Chondrocyte (in vitro differentiated cells): ENCODE data around the gene SLC6A8. TPM values are rescaled to one million over a fixed set of nuclear protein-coding genes. Genes with fewer than 3 reads are reported as not detected.

Experiments used
- DNase-seq: peaks from one replicate; pipeline ENCODE4 v3.0.0; 2021; ENCODE audit warnings: mixed read lengths, low spot score
- H3K27ac Mint-ChIP-seq: one replicate; pipeline ENCODE4 v1.8.0; 2021; ENCODE audit warnings: mild to moderate bottlenecking, moderate library complexity, mixed read lengths; ENCODE audit not compliant: unreplicated experiment
- H3K27me3 Mint-ChIP-seq: 2 replicates; pipeline ENCODE4 v1.8.0; 2021; ENCODE audit warnings: low read depth, mixed read lengths
- H3K36me3 Mint-ChIP-seq: 2 replicates; pipeline ENCODE4 v1.8.0; 2021; ENCODE audit warnings: low read depth, mixed read lengths
- H3K4me1 Mint-ChIP-seq: 2 replicates; pipeline ENCODE4 v1.8.0; 2021; ENCODE audit warnings: low read depth, mild to moderate bottlenecking, mixed read lengths
- H3K4me3 Mint-ChIP-seq: one replicate; pipeline ENCODE4 v1.8.0; 2021; ENCODE audit warnings: mild to moderate bottlenecking, moderate library complexity, mixed read lengths; ENCODE audit not compliant: unreplicated experiment
- H3K9me3 Mint-ChIP-seq: 2 replicates; pipeline ENCODE4 v1.8.0; 2021; ENCODE audit warnings: low read depth, mixed read lengths
- total RNA-seq: library from RNA; stranded (reverse); gene quantifications from 3 replicates; pipeline ENCODE4 v1.2.1, GENCODE V29; 2021
- TF ChIP-seq, protein P1 (sequence below): fragments of 200-600 bp; sonication (generic); IDR thresholded peaks from 2 replicates; pipeline ENCODE4 v1.5.0; 2021; ENCODE audit warnings: antibody characterized with exemption, mild to moderate bottlenecking, moderate library complexity

Gene SLC6A8
- total RNA-seq, 1 donor from 2014 or later, result 70.6 TPM

GRCh38 chrX:153657161-153657560 lies 30.6 kb upstream of the SLC6A8 start:
- Mint-ChIP-seq H3K27ac (no peak overlapping the region), H3K9me3 (peaks cover 19% of the 10 kb centered on the region), H3K36me3 (peaks cover 6% of the 10 kb centered on the region), H3K4me1 (no peaks in the 10 kb centered on the region), H3K27me3 (peaks cover 9% of the 10 kb centered on the region), H3K4me3 (no peak overlapping the region)
- TF ChIP-seq, protein P1, sequence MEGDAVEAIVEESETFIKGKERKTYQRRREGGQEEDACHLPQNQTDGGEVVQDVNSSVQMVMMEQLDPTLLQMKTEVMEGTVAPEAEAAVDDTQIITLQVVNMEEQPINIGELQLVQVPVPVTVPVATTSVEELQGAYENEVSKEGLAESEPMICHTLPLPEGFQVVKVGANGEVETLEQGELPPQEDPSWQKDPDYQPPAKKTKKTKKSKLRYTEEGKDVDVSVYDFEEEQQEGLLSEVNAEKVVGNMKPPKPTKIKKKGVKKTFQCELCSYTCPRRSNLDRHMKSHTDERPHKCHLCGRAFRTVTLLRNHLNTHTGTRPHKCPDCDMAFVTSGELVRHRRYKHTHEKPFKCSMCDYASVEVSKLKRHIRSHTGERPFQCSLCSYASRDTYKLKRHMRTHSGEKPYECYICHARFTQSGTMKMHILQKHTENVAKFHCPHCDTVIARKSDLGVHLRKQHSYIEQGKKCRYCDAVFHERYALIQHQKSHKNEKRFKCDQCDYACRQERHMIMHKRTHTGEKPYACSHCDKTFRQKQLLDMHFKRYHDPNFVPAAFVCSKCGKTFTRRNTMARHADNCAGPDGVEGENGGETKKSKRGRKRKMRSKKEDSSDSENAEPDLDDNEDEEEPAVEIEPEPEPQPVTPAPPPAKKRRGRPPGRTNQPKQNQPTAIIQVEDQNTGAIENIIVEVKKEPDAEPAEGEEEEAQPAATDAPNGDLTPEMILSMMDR, result no peak
- DNase-seq, result peak; percentile 53

DNA sequence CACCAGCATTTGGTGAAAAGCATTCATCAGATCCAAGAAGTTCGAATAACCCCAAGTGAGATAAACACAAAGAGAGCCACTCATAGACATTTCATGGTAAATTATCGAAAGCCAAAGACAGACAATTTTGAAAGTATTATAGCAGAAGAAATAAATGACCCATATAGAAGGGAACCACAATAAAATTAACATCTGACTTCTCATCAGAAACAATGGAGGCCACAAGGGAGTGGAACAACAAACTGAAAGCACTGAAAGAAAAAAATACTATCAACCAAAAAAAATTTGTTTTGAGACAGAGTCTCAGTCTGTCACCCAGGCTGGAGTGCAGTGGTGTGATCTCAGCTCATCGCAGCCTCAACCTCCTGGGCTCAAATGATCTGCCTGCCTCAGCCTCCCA lies 28.5 kb upstream of the SLC6A8 start:
- H3K9me3 Mint-ChIP-seq, result peaks cover 11% of the 10 kb centered on the region
- no peak overlapping the region for H3K4me3 Mint-ChIP-seq
- no peak for DNase-seq
- H3K27me3 Mint-ChIP-seq, result peaks cover 15% of the 10 kb centered on the region
- TF ChIP-seq, protein P1, result no peak
- H3K36me3 Mint-ChIP-seq, result peaks cover 3% of the 10 kb centered on the region
- no peak overlapping the region for H3K27ac Mint-ChIP-seq
- H3K4me1 Mint-ChIP-seq, result no peaks in the 10 kb centered on the region

DNA sequence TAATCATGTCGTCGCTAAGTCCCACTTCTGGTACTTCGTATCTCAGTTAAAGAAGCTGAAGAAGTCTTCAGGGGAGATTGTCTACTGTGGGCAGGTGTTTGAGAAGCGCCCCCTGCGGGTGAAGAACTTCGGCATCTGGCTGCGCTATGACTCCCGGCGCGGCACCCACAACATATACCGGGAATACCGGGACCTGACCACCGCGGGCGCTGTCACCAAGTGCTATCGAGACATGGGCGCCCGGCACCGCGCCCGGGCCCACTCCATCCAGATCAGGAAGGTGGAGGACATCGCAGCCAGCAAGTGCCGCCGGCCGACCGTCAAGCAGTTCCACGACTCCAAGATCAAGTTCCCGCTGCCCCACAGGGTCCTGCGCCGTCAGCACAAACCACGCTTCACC lies 25.5 kb upstream of the SLC6A8 start:
- peaks cover 16% of the 10 kb centered on the region for H3K9me3 Mint-ChIP-seq
- H3K4me1 Mint-ChIP-seq, result no peaks in the 10 kb centered on the region
- H3K27ac Mint-ChIP-seq, result no peak overlapping the region
- TF ChIP-seq, protein P1, result peak; percentile 74
- peaks cover 3% of the 10 kb centered on the region for H3K36me3 Mint-ChIP-seq
- peaks cover 19% of the 10 kb centered on the region for H3K27me3 Mint-ChIP-seq
- peak overlapping the region; percentile 45 for H3K4me3 Mint-ChIP-seq
- peak; percentile 82 for DNase-seq

DNA sequence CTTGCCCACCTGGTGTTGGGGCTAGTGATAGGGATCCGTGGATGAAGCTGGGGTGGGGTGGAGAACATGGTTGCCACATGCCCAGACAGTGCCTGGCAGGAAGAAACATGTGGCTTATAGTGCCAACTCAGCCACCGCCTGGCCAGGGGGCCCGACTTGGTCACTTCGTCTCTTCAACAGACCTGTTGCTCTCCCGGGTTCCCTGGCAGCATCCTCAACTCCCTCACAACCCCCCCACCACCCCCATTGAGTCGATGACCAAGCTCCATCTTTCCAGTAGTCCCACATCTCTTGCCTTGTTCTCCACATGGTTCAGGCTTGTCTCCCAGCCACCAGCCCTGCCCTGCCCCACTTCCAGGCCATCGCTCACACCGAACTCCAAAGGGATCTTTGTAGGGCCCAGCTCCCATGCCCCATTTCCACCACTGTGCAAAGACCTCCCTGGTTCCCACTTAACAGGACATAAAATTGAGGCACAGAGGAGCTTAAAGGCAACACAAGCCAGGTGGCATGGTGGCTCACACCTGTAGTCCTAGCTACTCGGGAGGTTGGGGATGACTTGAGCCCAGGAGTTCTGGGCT lies 21.9 kb upstream of the SLC6A8 start:
- DNase-seq, result peak; percentile 83
- H3K27ac Mint-ChIP-seq, result no peak overlapping the region
- no peak overlapping the region for H3K4me3 Mint-ChIP-seq
- peaks cover 5% of the 10 kb centered on the region for H3K4me1 Mint-ChIP-seq
- TF ChIP-seq, protein P1, result no peak
- peaks cover 10% of the 10 kb centered on the region for H3K9me3 Mint-ChIP-seq
- H3K36me3 Mint-ChIP-seq, result no peaks in the 10 kb centered on the region
- peaks cover 21% of the 10 kb centered on the region for H3K27me3 Mint-ChIP-seq

- H3K4me3 Mint-ChIP-seq, result peak overlapping the region; percentile 54
- H3K36me3 Mint-ChIP-seq, result no peaks in the 10 kb centered on the region
- TF ChIP-seq, protein P1, result no peak
- H3K27ac Mint-ChIP-seq, result no peak overlapping the region
- H3K9me3 Mint-ChIP-seq, result peaks cover 10% of the 10 kb centered on the region
- peaks cover 5% of the 10 kb centered on the region for H3K4me1 Mint-ChIP-seq
- peak; percentile 76 for DNase-seq
- H3K27me3 Mint-ChIP-seq, result peaks cover 10% of the 10 kb centered on the region
Observed at GRCh38 chrX:153667281-153667955, 20.3 kb upstream of the SLC6A8 start.
